MM.1S (cell line): Measurements from ENCODE around the gene LIPA.

ENCODE experiments used
- DNase-seq: peaks from one replicate; pipeline ENCODE4 v3.0.0-alpha.2; 2015
- H2AFZ ChIP-seq: fragments of 300-600 bp; sonication (generic); 2 replicates; pipeline ENCODE4 v1.6.0; 2016; ENCODE audit warnings: antibody characterized with exemption, low read length
- H3F3A ChIP-seq: fragments of 300-600 bp; sonication (generic); 2 replicates; pipeline ENCODE4 v1.6.1; 2016; ENCODE audit warnings: mild to moderate bottlenecking, antibody characterized with exemption, low read length, moderate library complexity, mixed read lengths; ENCODE audit not compliant: insufficient read depth
- H3K27ac ChIP-seq: fragments of 300-600 bp; sonication (generic); 2 replicates; pipeline ENCODE4 v1.5.1; 2016; ENCODE audit warnings: mild to moderate bottlenecking, low read length
- H3K27me3 ChIP-seq: fragments of 300-600 bp; sonication (generic); replicated peaks from 2 replicates; pipeline ENCODE4 v1.6.0; 2016; ENCODE audit warnings: low read length; ENCODE audit not compliant: insufficient read depth
- H3K36me3 ChIP-seq: fragments of 300-600 bp; sonication (generic); replicated peaks from 2 replicates; pipeline ENCODE4 v1.6.1; 2016; ENCODE audit warnings: mild to moderate bottlenecking, low read length, mixed read lengths; ENCODE audit not compliant: insufficient read depth
- H3K4me1 ChIP-seq: fragments of 300-600 bp; sonication (generic); 2 replicates; pipeline ENCODE4 v1.6.1; 2016; ENCODE audit warnings: low read length, mixed read lengths
- H3K4me2 ChIP-seq: fragments of 300-600 bp; sonication (generic); 2 replicates; pipeline ENCODE4 v1.6.0; 2016; ENCODE audit warnings: low read depth, low read length
- H3K4me3 ChIP-seq: fragments of 300-600 bp; sonication (generic); 2 replicates; pipeline ENCODE4 v1.5.1; 2016; ENCODE audit warnings: low read length, mixed read lengths
- H3K79me2 ChIP-seq: fragments of 300-600 bp; sonication (generic); 2 replicates; pipeline ENCODE4 v1.6.1; 2016; ENCODE audit warnings: mixed run types, low read length, mixed read lengths
- H3K9ac ChIP-seq: fragments of 300-600 bp; sonication (generic); 2 replicates; pipeline ENCODE4 v1.6.1; 2016; ENCODE audit warnings: low read length, mixed read lengths
- H3K9me2 ChIP-seq: fragments of 300-600 bp; sonication (generic); replicated peaks from 2 replicates; pipeline ENCODE4 v1.6.1; 2016; ENCODE audit warnings: mild to moderate bottlenecking, low read length, mixed read lengths; ENCODE audit not compliant: insufficient read depth
- H3K9me3 ChIP-seq: fragments of 300-600 bp; sonication (generic); replicated peaks from 2 replicates; pipeline ENCODE4 v1.6.1; 2016; ENCODE audit warnings: mild to moderate bottlenecking, low read length, mixed read lengths; ENCODE audit not compliant: insufficient read depth
- H4K20me1 ChIP-seq: fragments of 300-600 bp; sonication (generic); 2 replicates; pipeline ENCODE4 v1.6.1; 2016; ENCODE audit warnings: mild to moderate bottlenecking, low read length, moderate library complexity, mixed read lengths; ENCODE audit not compliant: insufficient read depth
- CTCF ChIP-seq: fragments of 300-600 bp; sonication (generic); IDR thresholded peaks from 2 replicates; pipeline ENCODE4 v1.5.1; 2016; ENCODE audit warnings: antibody characterized with exemption, low read length, mixed read lengths
- EZH2 ChIP-seq: fragments of 300-600 bp; sonication (generic); optimal IDR thresholded peaks from 2 replicates; pipeline ENCODE3; 2017; ENCODE audit warnings: low read depth, mild to moderate bottlenecking, antibody characterized with exemption, low read length, mixed read lengths
- EZH2phosphoT487 ChIP-seq: fragments of 300-600 bp; sonication (generic); IDR thresholded peaks from 2 replicates; pipeline ENCODE4 v1.6.1; 2018; ENCODE audit warnings: antibody characterized with exemption, low read length

The LIPA gene

GRCh38 chr10:89213191-89213808 lies 38.3 kb downstream of the LIPA start:
- no peaks in the 10 kb centered on the region for H3K79me2 ChIP-seq
- TF ChIP-seq EZH2 (no peak), CTCF (peak; percentile 39), EZH2phosphoT487 (no peak)
- H3K27ac ChIP-seq, result no peak overlapping the region
- no peaks in the 10 kb centered on the region for H4K20me1 ChIP-seq
- peak; percentile 32 for DNase-seq
- H3K36me3 ChIP-seq, result no peaks in the 10 kb centered on the region
- no peak overlapping the region for H3K4me2 ChIP-seq
- H2AFZ ChIP-seq, result no peak overlapping the region
- 0 out of 2 replicates have a peak, but pooled peaks cover 3% of the 10 kb centered on the region for H3K27me3 ChIP-seq
- H3F3A ChIP-seq, result 0 out of 2 replicates have a peak, but pooled peaks cover 4% of the 10 kb centered on the region
- H3K9me2 ChIP-seq, result no peaks in the 10 kb centered on the region
- no peak overlapping the region for H3K4me3 ChIP-seq
- H3K9ac ChIP-seq, result no peak overlapping the region
- H3K4me1 ChIP-seq, result peaks cover 5% of the 10 kb centered on the region; the same call in 1 of the 2 replicates
- H3K9me3 ChIP-seq, result no peaks in the 10 kb centered on the region

- DNase-seq, result no peak
- H3F3A ChIP-seq, result no peaks in the 10 kb centered on the region
- H3K4me1 ChIP-seq, result no peaks in the 10 kb centered on the region
- no peak overlapping the region for H3K4me3 ChIP-seq
- H3K4me2 ChIP-seq, result no peak overlapping the region
- H3K27me3 ChIP-seq, result peaks cover 12% of the 10 kb centered on the region
- H3K36me3 ChIP-seq, result no peaks in the 10 kb centered on the region
- no peaks in the 10 kb centered on the region for H4K20me1 ChIP-seq
- no peak overlapping the region for H3K27ac ChIP-seq
- H3K9me3 ChIP-seq, result no peaks in the 10 kb centered on the region
- TF ChIP-seq EZH2phosphoT487 (no peak), EZH2 (no peak), CTCF (no peak)
- no peaks in the 10 kb centered on the region for H3K79me2 ChIP-seq
- no peaks in the 10 kb centered on the region for H3K9me2 ChIP-seq
- H2AFZ ChIP-seq, result no peak overlapping the region
- no peak overlapping the region for H3K9ac ChIP-seq
These were observed 40.7 kb downstream of the LIPA start for GRCh38 chr10:89210794-89211425.

- Histone ChIP-seq H3K9me3 (no peaks in the 10 kb centered on the region), H4K20me1 (no peaks in the 10 kb centered on the region), H3K27me3 (peaks cover 12% of the 10 kb centered on the region), H3K36me3 (no peaks in the 10 kb centered on the region), H3K4me2 (no peak overlapping the region), H3F3A (no peaks in the 10 kb centered on the region), H3K4me3 (no peak overlapping the region), H3K4me1 (no peaks in the 10 kb centered on the region), H2AFZ (no peak overlapping the region), H3K27ac (no peak overlapping the region), H3K79me2 (no peaks in the 10 kb centered on the region), H3K9ac (no peak overlapping the region), H3K9me2 (no peaks in the 10 kb centered on the region)
- DNase-seq, result no peak
- no peak for TF ChIP-seq EZH2
- no peak for TF ChIP-seq CTCF
- no peak for TF ChIP-seq EZH2phosphoT487
These were observed 41.9 kb downstream of the LIPA start for GRCh38 chr10:89209718-89210117.
